Fibroblast of skin of back (primary cell): ENCODE data around the gene IQUB.
"Not testable (repeated sequence)": the region's sequence is repeated elsewhere in the genome, so short reads cannot be mapped to it uniquely, and the experiment has no call there.

ENCODE experiments used
- DNase-seq: peaks from one replicate; pipeline ENCODE4 v3.0.0-alpha.2; 2013

Gene IQUB

DNA sequence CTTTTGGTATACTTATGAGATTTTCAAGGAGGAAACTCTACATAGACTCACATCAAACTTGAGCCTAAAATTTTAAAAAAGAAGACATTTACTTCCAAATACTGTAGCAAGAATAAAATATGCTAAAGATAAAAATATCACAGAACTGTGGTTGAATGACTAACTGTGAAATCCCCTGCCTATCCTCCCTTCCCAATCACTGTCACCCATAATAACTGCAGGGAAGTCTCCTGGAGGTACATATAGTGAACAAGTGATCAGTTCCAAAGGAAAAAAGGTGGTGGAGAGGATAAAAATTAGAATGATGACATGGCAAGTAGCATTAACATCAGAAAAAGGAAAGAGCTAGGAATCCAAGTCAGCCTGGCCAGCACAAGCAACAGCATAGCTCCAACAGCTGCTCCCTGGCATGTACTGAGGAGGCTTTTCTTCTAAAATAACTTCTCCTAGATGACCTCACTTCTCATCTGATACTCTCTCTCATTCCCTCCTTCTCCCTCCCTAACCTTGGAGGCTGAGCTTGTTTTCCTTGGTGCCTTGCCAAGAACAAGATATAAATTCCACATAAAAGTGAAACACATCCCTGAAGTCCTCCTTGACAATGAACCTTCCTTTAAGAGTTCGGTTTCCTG, 124.0 kb downstream of the IQUB start:
- DNase-seq, result peak; percentile 39

DNA sequence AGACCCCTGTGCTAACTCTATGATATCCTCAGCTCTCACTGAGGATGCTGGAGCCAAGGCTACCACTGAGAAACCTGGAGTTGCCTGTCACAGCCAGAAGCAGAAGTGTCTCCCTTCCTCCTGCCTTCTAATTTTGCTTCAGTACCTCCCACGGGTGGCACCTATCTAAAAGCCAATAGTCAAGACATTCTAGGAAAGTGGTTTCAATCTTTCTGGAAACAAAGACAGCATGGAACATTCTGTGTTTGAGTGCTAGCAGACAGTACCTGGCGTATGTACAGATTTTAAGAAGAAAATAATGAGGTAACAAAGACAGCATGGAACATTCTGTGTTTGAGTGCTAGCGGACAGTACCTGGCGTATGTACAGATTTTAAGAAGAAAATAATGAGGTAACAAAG, 126.4 kb downstream of the IQUB start:
- not testable (repeated sequence) for DNase-seq
